SK-N-MC (cell line): ENCODE results near the gene PPP1R13L.

ENCODE experiments used
- EZH2 ChIP-seq: fragments of 200-600 bp; sonication (generic); IDR thresholded peaks from one replicate; pipeline ENCODE4 v1.6.1; 2017; ENCODE audit warnings: antibody characterized with exemption
- POLR2AphosphoS5 ChIP-seq: IDR thresholded peaks from 2 replicates; pipeline ENCODE4 v1.6.1; 2012; ENCODE audit warnings: mild to moderate bottlenecking, low read depth, low read length, borderline replicate concordance

GRCh38 chr19:45376045-45376724, 28.7 kb downstream of the PPP1R13L start:
- TF ChIP-seq EZH2 (no peak), POLR2AphosphoS5 (no peak)
